Calu3 (cell line): ENCODE measurements around the gene GRIP1. TPM values are rescaled to one million over a fixed set of nuclear protein-coding genes. Genes with fewer than 3 reads are reported as not detected.

Source experiments
- BruUV-seq: library from RNA; stranded (reverse); fragments of 400-500 nt; replicated peaks from 2 replicates; lab custom pipeline; 2021; lab: Mats Ljungman, UMichigan
- CTCF ChIA-PET: fragments of 300-600 bp; sonication (Branson Sonifier 250); formaldehyde crosslinking; loops from one replicate; lab custom pipeline; 2022; ENCODE audit warnings: antibody characterized with exemption; lab: Charles Lee
- DNase-seq: peaks from one replicate; pipeline ENCODE4 v3.0.0; 2022
- H3K27ac Mint-ChIP-seq: one replicate; pipeline ENCODE4 v1.8.0; 2022; ENCODE audit warnings: mixed read lengths; ENCODE audit not compliant: unreplicated experiment
- H3K27me3 Mint-ChIP-seq: one replicate; pipeline ENCODE4 v1.8.0; 2022; ENCODE audit warnings: mixed read lengths; ENCODE audit not compliant: unreplicated experiment
- H3K36me3 Mint-ChIP-seq: one replicate; pipeline ENCODE4 v1.8.0; 2022; ENCODE audit warnings: mild to moderate bottlenecking, moderate library complexity, mixed read lengths; ENCODE audit not compliant: insufficient read depth, unreplicated experiment
- H3K4me1 Mint-ChIP-seq: one replicate; pipeline ENCODE4 v1.8.0; 2022; ENCODE audit warnings: mild to moderate bottlenecking, low read depth, mixed read lengths; ENCODE audit not compliant: unreplicated experiment
- H3K4me3 Mint-ChIP-seq: one replicate; pipeline ENCODE4 v1.8.0; 2022; ENCODE audit warnings: mild to moderate bottlenecking, low read depth, moderate library complexity, mixed read lengths; ENCODE audit not compliant: unreplicated experiment
- H3K9me3 Mint-ChIP-seq: one replicate; pipeline ENCODE4 v1.8.0; 2022; ENCODE audit warnings: low read depth, mixed read lengths; ENCODE audit not compliant: unreplicated experiment
- CTCF ChIP-seq: fragments of 200-600 bp; IDR thresholded peaks from one replicate; pipeline ENCODE4 v1.8.0; 2022; ENCODE audit warnings: antibody characterized with exemption; ENCODE audit not compliant: unreplicated experiment
- intact Hi-C: fragments of 100-400 bp; cut with micrococcal nuclease; formaldehyde crosslinking; loops from one replicate; pipeline ENCODE4 v1.10.0; 2022; ENCODE audit not compliant: unreplicated experiment
- total RNA-seq: library from RNA; stranded (reverse); gene quantifications from 2 replicates; pipeline ENCODE4 v1.2.3, GENCODE V29; 2022

GRIP1 gene
- total RNA-seq, 1 experiment from 2014 or later, result 47.4 TPM

DNA sequence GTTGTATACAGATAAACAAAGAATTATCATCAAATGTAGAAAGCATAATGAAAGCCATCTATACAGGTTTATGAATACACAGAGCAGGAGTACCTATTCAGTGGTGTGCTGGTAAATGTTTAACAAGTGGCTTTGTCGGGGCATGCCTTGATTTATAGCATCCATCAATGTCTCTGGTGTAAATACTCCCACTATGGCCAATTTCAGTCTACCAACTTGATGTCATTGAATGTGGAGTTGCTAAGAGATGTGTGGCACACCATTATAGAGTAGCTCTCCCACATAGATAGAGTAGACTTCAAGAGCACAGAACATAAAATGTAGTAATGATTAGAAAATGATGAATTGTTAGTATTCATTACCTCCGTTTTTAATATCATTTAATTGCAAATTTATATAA lies 9.3 kb downstream of the GRIP1 start:
- Mint-ChIP-seq H3K27ac (no peak overlapping the region), H3K36me3 (no peaks in the 10 kb centered on the region), H3K4me1 (peaks cover 16% of the 10 kb centered on the region), H3K27me3 (no peaks in the 10 kb centered on the region), H3K4me3 (no peak overlapping the region), H3K9me3 (peaks cover 1% of the 10 kb centered on the region)
- DNase-seq, result no peak
- no TSS peak for BruUV-seq
- intact Hi-C loops, result no loop called here
- TF ChIP-seq CTCF, result no peak
- CTCF ChIA-PET, result no interaction called here

DNA sequence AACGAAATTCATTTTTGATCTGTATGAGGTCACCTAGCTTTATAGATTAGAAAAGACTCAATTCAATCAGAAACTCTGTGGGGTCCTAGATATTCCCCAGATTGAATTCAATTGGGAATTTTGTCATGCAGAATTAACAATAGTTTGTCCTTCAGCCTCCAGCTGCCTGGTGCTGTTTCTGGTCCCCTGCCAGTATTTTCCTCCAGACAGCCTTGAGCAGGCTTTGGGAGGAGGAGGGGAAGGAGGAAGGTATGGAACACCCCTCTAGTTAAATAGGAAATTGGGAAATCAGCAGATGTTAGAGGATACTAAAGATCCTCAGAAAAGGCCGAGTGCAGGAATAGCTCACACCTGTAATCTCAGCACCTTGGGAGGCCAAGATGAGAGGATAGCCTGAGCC lies 10.6 kb downstream of the GRIP1 start:
- no peak overlapping the region for H3K4me3 Mint-ChIP-seq
- TF ChIP-seq CTCF, result no peak
- BruUV-seq, result no TSS peak
- no peaks in the 10 kb centered on the region for H3K36me3 Mint-ChIP-seq
- intact Hi-C loops, result no loop called here
- DNase-seq, result no peak
- CTCF ChIA-PET, result no interaction called here
- no peaks in the 10 kb centered on the region for H3K27me3 Mint-ChIP-seq
- H3K9me3 Mint-ChIP-seq, result no peaks in the 10 kb centered on the region
- no peak overlapping the region for H3K27ac Mint-ChIP-seq
- H3K4me1 Mint-ChIP-seq, result peaks cover 28% of the 10 kb centered on the region

DNA sequence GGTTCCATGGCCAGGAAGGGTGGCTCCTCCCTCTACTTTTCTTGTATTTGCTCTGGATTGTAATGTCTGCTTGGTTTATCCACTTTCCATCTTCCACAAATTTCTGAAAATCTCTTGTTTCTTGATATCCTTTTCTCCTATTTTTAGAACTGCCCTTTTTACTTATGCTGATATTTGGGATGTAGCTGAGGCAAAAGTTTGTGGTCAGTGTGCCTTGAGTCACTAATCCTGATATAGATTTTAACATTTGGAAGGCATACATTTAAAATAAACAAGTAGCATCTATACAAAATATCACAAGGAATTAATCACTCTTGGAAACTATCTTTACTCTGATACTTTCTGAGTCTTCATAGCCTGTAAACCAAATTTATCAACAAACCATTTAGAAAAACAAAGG lies 11.0 kb downstream of the GRIP1 start:
- no peak overlapping the region for H3K27ac Mint-ChIP-seq
- H3K36me3 Mint-ChIP-seq, result no peaks in the 10 kb centered on the region
- no peaks in the 10 kb centered on the region for H3K9me3 Mint-ChIP-seq
- CTCF ChIA-PET, result no interaction called here
- intact Hi-C loops, result no loop called here
- H3K4me1 Mint-ChIP-seq, result peaks cover 32% of the 10 kb centered on the region
- TF ChIP-seq CTCF, result no peak
- no peak for DNase-seq
- no peaks in the 10 kb centered on the region for H3K27me3 Mint-ChIP-seq
- no peak overlapping the region for H3K4me3 Mint-ChIP-seq
- BruUV-seq, result no TSS peak

DNA sequence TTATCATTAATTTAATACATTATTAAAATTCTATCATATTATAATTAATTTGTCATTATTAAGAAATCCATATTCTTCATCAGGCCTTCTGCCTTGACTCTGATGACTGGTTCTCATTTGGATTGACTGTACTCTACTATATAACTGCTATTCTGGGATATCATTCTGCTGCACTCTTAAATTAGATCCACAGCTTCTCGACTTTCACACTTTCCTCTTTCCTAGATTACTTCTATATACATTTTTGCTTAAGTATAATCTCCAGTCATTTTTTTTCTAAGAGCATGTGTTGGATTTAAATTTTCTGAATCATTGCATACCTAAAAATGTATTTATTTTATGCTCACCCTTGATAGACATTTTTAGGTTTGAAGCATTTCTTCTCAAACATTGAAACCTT lies 12.4 kb downstream of the GRIP1 start:
- H3K27ac Mint-ChIP-seq, result no peak overlapping the region
- intact Hi-C loops, result no loop called here
- no peak for TF ChIP-seq CTCF
- H3K27me3 Mint-ChIP-seq, result no peaks in the 10 kb centered on the region
- DNase-seq, result no peak
- CTCF ChIA-PET, result interaction anchor here (0.7 kb wide), 1 partner anchor 534 kb away, joined by 7 read pairs; no protein-coding TSS in a partner anchor
- H3K36me3 Mint-ChIP-seq, result no peaks in the 10 kb centered on the region
- no peaks in the 10 kb centered on the region for H3K9me3 Mint-ChIP-seq
- peaks cover 44% of the 10 kb centered on the region for H3K4me1 Mint-ChIP-seq
- no TSS peak for BruUV-seq
- H3K4me3 Mint-ChIP-seq, result no peak overlapping the region
